Type B pancreatic cell (in vitro differentiated cells): ENCODE measurements around the gene HMGCLL1. TPM values are rescaled to one million over a fixed set of nuclear protein-coding genes. Genes with fewer than 3 reads are reported as not detected.

ENCODE experiments used
- DNase-seq: peaks from one replicate; pipeline ENCODE4 v3.0.0; 2021; ENCODE audit warnings: mixed read lengths; ENCODE audit not compliant: unreplicated experiment; ENCODE audit errors: extremely low spot score
- H3K27ac Mint-ChIP-seq: 2 replicates; pipeline ENCODE4 v1.8.0; 2021; ENCODE audit warnings: mild to moderate bottlenecking, mixed read lengths
- H3K27me3 Mint-ChIP-seq: 2 replicates; pipeline ENCODE4 v1.8.0; 2021; ENCODE audit warnings: mixed read lengths
- H3K36me3 Mint-ChIP-seq: 2 replicates; pipeline ENCODE4 v1.8.0; 2021; ENCODE audit warnings: mixed read lengths
- H3K4me1 Mint-ChIP-seq: one replicate; pipeline ENCODE4 v1.8.0; 2021; ENCODE audit warnings: mixed read lengths; ENCODE audit not compliant: unreplicated experiment
- H3K4me3 Mint-ChIP-seq: 2 replicates; pipeline ENCODE4 v1.8.0; 2021; ENCODE audit warnings: mild to moderate bottlenecking, mixed read lengths
- H3K9me3 Mint-ChIP-seq: 2 replicates; pipeline ENCODE4 v1.8.0; 2021; ENCODE audit warnings: mixed read lengths
- CTCF ChIP-seq: fragments of 200-600 bp; sonication (generic); conservative IDR thresholded peaks from 2 replicates; pipeline ENCODE4 v1.5.0; 2021; ENCODE audit warnings: antibody characterized with exemption, mild to moderate bottlenecking
- total RNA-seq: library from RNA; stranded (reverse); gene quantifications from 2 replicates; pipeline ENCODE4 v1.2.1, GENCODE V29; 2021; ENCODE audit warnings: low replicate concordance

The HMGCLL1 gene
- total RNA-seq, 1 donor from 2014 or later: 1.6 TPM

- H3K36me3 Mint-ChIP-seq: no peaks in the 10 kb centered on the region
- H3K4me1 Mint-ChIP-seq: no peaks in the 10 kb centered on the region
- H3K4me3 Mint-ChIP-seq: no peak overlapping the region
- H3K9me3 Mint-ChIP-seq: no peaks in the 10 kb centered on the region
- no peak for TF ChIP-seq CTCF
- H3K27me3 Mint-ChIP-seq: no peaks in the 10 kb centered on the region
- DNase-seq: no peak
- no peak overlapping the region for H3K27ac Mint-ChIP-seq
Measured at GRCh38 chr6:55512904-55513303, 66.1 kb downstream of the HMGCLL1 start.

- H3K36me3 Mint-ChIP-seq: no peaks in the 10 kb centered on the region
- H3K27me3 Mint-ChIP-seq: no peaks in the 10 kb centered on the region
- H3K4me3 Mint-ChIP-seq: no peak overlapping the region
- no peak overlapping the region for H3K27ac Mint-ChIP-seq
- no peak for DNase-seq
- H3K4me1 Mint-ChIP-seq: no peaks in the 10 kb centered on the region
- H3K9me3 Mint-ChIP-seq: no peaks in the 10 kb centered on the region
- TF ChIP-seq CTCF: no peak
Measured at GRCh38 chr6:55511122-55511800, 67.7 kb downstream of the HMGCLL1 start.

- no peaks in the 10 kb centered on the region for H3K27me3 Mint-ChIP-seq
- H3K9me3 Mint-ChIP-seq: no peaks in the 10 kb centered on the region
- no peak overlapping the region for H3K27ac Mint-ChIP-seq
- DNase-seq: no peak
- no peaks in the 10 kb centered on the region for H3K36me3 Mint-ChIP-seq
- H3K4me1 Mint-ChIP-seq: no peaks in the 10 kb centered on the region
- H3K4me3 Mint-ChIP-seq: no peak overlapping the region
- no peak for TF ChIP-seq CTCF
Measured at GRCh38 chr6:55499591-55499990, 79.4 kb downstream of the HMGCLL1 start.

- Mint-ChIP-seq H3K27me3 (no peaks in the 10 kb centered on the region), H3K4me3 (no peak overlapping the region), H3K9me3 (no peaks in the 10 kb centered on the region), H3K27ac (no peak overlapping the region), H3K36me3 (no peaks in the 10 kb centered on the region), H3K4me1 (no peaks in the 10 kb centered on the region)
- no peak for TF ChIP-seq CTCF
- no peak for DNase-seq
Measured at GRCh38 chr6:55497694-55498093, 81.3 kb downstream of the HMGCLL1 start.

GRCh38 chr6:55496201-55496600 lies 82.8 kb downstream of the HMGCLL1 start:
- H3K4me3 Mint-ChIP-seq: no peak overlapping the region
- H3K9me3 Mint-ChIP-seq: no peaks in the 10 kb centered on the region
- no peak overlapping the region for H3K27ac Mint-ChIP-seq
- no peak for DNase-seq
- no peak for TF ChIP-seq CTCF
- H3K4me1 Mint-ChIP-seq: no peaks in the 10 kb centered on the region
- no peaks in the 10 kb centered on the region for H3K36me3 Mint-ChIP-seq
- no peaks in the 10 kb centered on the region for H3K27me3 Mint-ChIP-seq

GRCh38 chr6:55495277-55495676 lies 83.7 kb downstream of the HMGCLL1 start:
- Mint-ChIP-seq H3K27ac (no peak overlapping the region), H3K4me1 (no peaks in the 10 kb centered on the region), H3K9me3 (no peaks in the 10 kb centered on the region), H3K27me3 (no peaks in the 10 kb centered on the region), H3K4me3 (no peak overlapping the region), H3K36me3 (no peaks in the 10 kb centered on the region)
- no peak for TF ChIP-seq CTCF
- DNase-seq: no peak
